ENCODE data around the gene PTCH2.

DNA sequence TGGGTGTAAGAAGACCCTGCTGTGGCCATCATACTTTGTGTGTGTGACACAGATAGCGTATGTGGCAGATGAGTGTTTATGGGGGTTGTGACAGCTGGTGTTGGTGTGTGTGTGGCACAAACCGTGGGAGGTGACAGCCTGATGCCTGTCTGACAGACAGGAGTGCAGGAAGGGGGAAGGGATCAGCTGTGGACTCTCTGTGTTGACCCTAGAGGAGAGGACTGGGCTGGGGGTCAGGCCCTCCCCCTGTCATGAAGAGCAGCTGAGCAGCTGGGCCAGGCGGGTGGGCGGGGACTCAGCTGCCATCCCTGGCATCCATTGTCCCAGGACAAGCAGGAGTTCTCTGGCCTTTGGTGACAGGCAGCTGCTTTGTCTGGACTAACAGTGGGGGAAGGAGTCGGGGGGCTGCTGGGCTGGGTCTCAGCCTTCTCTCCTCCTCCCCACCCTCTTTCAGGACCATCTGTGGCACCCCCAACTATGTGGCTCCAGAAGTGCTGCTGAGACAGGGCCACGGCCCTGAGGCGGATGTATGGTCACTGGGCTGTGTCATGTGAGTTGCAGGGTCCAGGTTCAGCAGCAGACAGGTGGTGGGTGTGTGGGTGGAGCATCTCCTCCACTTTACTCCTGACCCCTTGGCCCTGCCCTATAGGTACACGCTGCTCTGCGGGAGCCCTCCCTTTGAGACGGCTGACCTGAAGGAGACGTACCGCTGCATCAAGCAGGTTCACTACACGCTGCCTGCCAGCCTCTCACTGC, 40.6 kb downstream of the PTCH2 start:
- TF ChIP-seq, protein P1, sequence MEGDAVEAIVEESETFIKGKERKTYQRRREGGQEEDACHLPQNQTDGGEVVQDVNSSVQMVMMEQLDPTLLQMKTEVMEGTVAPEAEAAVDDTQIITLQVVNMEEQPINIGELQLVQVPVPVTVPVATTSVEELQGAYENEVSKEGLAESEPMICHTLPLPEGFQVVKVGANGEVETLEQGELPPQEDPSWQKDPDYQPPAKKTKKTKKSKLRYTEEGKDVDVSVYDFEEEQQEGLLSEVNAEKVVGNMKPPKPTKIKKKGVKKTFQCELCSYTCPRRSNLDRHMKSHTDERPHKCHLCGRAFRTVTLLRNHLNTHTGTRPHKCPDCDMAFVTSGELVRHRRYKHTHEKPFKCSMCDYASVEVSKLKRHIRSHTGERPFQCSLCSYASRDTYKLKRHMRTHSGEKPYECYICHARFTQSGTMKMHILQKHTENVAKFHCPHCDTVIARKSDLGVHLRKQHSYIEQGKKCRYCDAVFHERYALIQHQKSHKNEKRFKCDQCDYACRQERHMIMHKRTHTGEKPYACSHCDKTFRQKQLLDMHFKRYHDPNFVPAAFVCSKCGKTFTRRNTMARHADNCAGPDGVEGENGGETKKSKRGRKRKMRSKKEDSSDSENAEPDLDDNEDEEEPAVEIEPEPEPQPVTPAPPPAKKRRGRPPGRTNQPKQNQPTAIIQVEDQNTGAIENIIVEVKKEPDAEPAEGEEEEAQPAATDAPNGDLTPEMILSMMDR (IDR thresholded peaks at IDR 0.05; ENCODE audit: borderline replicate concordance, extremely low read depth, low read length, poor library complexity, severe bottlenecking) = no peak
- no peak for TF ChIP-seq EZH2 (IDR thresholded peaks at IDR 0.05; ENCODE audit: borderline replicate concordance, low read depth, low read length, severe bottlenecking)
